GM10266 (cell line): Measurements from ENCODE around the gene VGF.

ENCODE experiments used
- DNase-seq: peaks from one replicate; pipeline ENCODE4 v3.0.0; 2012; ENCODE audit errors: extremely low spot score
- TF ChIP-seq, protein P1 (sequence below): IDR thresholded peaks from 2 replicates; pipeline ENCODE4 v1.5.1; 2012; ENCODE audit warnings: mild to moderate bottlenecking, low read depth; ENCODE audit not compliant: control insufficient read depth, insufficient read depth; ENCODE audit errors: missing control alignments

The VGF gene

GRCh38 chr7:101172854-101173751 is 7.7 kb upstream of the VGF start:
- TF ChIP-seq, protein P1, sequence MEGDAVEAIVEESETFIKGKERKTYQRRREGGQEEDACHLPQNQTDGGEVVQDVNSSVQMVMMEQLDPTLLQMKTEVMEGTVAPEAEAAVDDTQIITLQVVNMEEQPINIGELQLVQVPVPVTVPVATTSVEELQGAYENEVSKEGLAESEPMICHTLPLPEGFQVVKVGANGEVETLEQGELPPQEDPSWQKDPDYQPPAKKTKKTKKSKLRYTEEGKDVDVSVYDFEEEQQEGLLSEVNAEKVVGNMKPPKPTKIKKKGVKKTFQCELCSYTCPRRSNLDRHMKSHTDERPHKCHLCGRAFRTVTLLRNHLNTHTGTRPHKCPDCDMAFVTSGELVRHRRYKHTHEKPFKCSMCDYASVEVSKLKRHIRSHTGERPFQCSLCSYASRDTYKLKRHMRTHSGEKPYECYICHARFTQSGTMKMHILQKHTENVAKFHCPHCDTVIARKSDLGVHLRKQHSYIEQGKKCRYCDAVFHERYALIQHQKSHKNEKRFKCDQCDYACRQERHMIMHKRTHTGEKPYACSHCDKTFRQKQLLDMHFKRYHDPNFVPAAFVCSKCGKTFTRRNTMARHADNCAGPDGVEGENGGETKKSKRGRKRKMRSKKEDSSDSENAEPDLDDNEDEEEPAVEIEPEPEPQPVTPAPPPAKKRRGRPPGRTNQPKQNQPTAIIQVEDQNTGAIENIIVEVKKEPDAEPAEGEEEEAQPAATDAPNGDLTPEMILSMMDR, result no peak
- DNase-seq, result no peak

GRCh38 chr7:101172005-101172853 is 6.9 kb upstream of the VGF start:
- TF ChIP-seq, protein P1, result no peak
- DNase-seq, result no peak

DNA sequence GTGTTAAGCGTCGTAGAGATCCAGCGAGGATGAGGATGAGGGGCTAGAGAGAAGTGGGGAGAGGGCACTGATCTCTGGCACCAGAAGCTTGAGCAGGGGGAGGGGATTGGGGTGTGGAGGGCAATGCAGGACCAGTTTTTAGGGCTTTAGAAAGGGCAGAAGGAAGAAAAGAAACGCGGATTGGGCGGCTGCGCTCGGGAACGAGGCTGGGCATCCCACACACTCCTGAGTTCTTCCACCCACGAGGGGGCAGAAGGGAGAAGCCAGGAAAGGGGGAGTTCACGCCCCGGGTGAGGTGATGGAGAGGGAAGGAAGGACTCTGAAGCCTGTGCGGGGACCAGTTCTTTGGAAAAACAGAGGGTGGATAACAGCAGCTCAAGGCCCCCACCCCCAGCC is 6.1 kb upstream of the VGF start:
- TF ChIP-seq, protein P1, result peak; percentile 14
- no peak for DNase-seq

DNA sequence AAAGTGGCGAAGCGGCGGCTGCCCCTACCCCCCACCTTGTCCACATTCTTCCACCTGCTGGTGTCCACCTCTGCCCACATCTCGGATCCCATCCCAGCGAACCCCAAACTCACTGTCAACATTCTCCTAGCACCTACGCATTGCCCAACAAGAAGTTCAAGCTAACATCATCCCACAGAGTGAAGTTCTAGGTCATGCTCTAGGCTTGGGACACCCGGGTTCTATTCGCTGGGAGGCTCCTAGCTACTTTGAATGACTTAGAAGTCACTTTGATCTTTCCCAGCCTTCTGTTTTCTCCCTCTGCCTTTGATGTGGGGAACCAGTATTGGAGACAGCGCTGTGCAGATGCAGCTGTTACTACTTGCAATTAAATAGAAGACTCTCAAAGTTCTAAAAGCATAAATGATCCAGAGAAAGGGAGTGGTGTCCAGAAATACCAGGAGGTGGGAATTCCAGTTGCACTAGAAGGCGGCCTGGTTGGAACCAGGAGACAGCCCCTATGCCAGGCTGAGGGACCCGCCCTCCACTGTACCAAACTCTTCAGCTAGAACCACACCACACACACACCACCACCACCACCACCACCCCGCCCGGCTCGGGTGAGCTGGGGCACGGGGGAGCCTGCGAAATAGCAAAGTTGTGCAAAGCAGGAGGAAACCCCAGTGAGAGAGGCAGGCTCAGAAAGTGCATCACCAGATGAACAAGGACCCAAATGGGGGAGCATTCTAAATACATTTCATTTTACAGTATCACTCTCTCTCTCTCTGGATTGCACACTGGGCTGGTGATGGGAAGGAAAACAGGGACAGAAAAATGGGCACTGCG is 5.5 kb upstream of the VGF start:
- no peak for DNase-seq
- TF ChIP-seq, protein P1, result no peak

- TF ChIP-seq, protein P1, result peak; percentile 96
- peak; percentile 81 for DNase-seq
These were observed 4.6 kb upstream of the VGF start for GRCh38 chr7:101169838-101170551.

DNA sequence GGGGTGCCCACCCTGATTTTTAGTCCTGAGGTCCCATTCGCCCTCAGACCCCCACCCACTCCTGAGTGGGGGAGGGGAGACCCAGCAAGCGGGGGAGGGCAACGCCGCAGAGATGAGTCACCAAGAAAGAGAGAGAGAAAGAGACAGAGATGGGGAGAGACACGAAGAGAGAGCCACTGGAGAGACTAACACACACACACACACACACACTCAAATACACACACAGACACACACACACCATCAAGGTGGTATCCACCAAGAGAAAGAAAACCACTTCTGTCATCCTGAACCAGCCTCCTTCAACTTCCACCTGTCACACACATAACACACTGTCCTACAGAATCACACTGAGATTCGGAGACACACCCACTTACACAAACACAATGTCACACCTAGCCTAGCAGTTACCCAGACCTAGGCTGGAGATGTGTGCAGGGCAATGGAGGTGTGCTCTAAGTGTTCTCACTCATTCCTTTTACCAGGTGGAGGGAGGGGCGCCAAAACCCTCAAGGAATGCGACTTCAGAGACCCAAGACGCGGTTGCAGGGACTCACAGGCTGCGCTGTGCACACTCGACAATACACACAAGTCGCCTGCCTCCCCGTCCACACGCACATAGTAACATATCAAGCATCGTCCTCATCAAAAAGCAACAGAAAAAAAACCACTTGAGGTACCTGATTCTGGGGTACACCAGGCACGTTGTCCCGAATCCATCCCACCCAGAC is 3.9 kb upstream of the VGF start:
- TF ChIP-seq, protein P1, result no peak
- DNase-seq, result no peak
